GM12864 (cell line): ENCODE results near the gene TTC33.
"Not testable (repeated sequence)": the region's sequence is repeated elsewhere in the genome, so short reads cannot be mapped to it uniquely, and the experiment has no call there.

Experiments used
- DNase-seq: peaks from one replicate; pipeline ENCODE4 v3.0.0-alpha.2; 2011; ENCODE audit warnings: low read depth
- H3K4me3 ChIP-seq: 2 replicates; pipeline ENCODE4 v1.5.1; 2011; ENCODE audit warnings: mild to moderate bottlenecking, low read depth, low read length, control low read depth
- CTCF ChIP-seq: IDR thresholded peaks from 2 replicates; pipeline ENCODE4 v1.5.1; 2011; ENCODE audit warnings: low read depth, mild to moderate bottlenecking, moderate library complexity, low read length, control low read depth, inconsistent platforms; ENCODE audit errors: missing control alignments

TTC33 gene

GRCh38 chr5:40649463-40650030 is 106.2 kb downstream of the TTC33 start:
- no peak for DNase-seq
- H3K4me3 ChIP-seq = no peak overlapping the region
- TF ChIP-seq CTCF = no peak

- no peak for TF ChIP-seq CTCF
- DNase-seq = no peak
- no peak overlapping the region for H3K4me3 ChIP-seq
Observed at GRCh38 chr5:40648150-40648549, 107.6 kb downstream of the TTC33 start.

- no peak for TF ChIP-seq CTCF
- H3K4me3 ChIP-seq = no peak overlapping the region
- DNase-seq = no peak
Observed at GRCh38 chr5:40646266-40646665, 109.5 kb downstream of the TTC33 start.

- DNase-seq, H3K4me3 ChIP-seq: not testable (repeated sequence)
Observed at GRCh38 chr5:40639531-40639930, 116.2 kb downstream of the TTC33 start.

- no peak overlapping the region for H3K4me3 ChIP-seq
- TF ChIP-seq CTCF = no peak
- no peak for DNase-seq
Observed at GRCh38 chr5:40634593-40634992, 121.2 kb downstream of the TTC33 start.

- no peak overlapping the region for H3K4me3 ChIP-seq
- DNase-seq = no peak
- TF ChIP-seq CTCF = no peak
Observed at GRCh38 chr5:40634154-40634553, 121.6 kb downstream of the TTC33 start.

- DNase-seq = no peak
- TF ChIP-seq CTCF = no peak
- H3K4me3 ChIP-seq = no peak overlapping the region
Observed at GRCh38 chr5:40631236-40631635, 124.5 kb downstream of the TTC33 start.
